ENCODE results near the gene FBXW8.
A peak's percentile ranks its signal among the peaks of the same experiment; 100 is the strongest.

FBXW8 gene

DNA sequence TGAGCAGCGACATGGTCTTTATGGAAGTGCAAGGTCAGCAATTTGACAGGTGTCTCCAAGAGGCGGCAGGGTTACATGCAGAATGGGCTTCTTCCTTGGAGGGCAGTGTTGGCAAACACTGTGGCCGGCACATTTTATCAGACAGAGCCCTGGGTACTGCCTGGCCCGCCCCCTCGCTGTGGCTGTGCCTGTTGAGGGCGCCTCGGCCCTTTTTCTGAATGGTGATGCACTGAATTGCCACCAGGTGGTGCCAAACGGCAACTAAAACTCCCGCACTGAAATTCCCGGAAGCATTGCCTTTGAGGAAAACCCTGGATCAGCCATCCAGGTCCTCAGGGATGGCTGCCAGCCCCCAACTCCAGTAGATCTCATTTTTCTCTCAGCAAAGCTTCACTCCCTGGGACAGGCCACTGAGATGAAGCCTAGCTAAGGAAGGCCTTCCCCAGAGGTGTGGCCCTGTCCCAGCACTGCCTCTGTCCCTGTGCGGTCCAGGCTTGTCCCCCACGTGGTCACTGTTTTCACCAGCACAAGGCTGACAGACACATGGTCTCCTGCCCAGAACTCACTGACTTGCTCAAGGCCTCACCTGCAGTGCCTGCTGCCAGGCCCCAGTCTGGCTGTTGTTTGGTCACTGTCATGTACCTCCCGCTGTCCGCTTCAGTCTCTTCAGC is 114.9 kb downstream of the FBXW8 start:
- TF ChIP-seq, protein P1, sequence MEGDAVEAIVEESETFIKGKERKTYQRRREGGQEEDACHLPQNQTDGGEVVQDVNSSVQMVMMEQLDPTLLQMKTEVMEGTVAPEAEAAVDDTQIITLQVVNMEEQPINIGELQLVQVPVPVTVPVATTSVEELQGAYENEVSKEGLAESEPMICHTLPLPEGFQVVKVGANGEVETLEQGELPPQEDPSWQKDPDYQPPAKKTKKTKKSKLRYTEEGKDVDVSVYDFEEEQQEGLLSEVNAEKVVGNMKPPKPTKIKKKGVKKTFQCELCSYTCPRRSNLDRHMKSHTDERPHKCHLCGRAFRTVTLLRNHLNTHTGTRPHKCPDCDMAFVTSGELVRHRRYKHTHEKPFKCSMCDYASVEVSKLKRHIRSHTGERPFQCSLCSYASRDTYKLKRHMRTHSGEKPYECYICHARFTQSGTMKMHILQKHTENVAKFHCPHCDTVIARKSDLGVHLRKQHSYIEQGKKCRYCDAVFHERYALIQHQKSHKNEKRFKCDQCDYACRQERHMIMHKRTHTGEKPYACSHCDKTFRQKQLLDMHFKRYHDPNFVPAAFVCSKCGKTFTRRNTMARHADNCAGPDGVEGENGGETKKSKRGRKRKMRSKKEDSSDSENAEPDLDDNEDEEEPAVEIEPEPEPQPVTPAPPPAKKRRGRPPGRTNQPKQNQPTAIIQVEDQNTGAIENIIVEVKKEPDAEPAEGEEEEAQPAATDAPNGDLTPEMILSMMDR (IDR thresholded peaks at IDR 0.05; ENCODE audit: low read depth, low read length, missing control alignments), result peak; percentile 80
- no peak for DNase-seq (ENCODE audit: low read depth)
- no peak overlapping the region for H3K4me3 ChIP-seq (ENCODE audit: low read depth, low read length)

DNA sequence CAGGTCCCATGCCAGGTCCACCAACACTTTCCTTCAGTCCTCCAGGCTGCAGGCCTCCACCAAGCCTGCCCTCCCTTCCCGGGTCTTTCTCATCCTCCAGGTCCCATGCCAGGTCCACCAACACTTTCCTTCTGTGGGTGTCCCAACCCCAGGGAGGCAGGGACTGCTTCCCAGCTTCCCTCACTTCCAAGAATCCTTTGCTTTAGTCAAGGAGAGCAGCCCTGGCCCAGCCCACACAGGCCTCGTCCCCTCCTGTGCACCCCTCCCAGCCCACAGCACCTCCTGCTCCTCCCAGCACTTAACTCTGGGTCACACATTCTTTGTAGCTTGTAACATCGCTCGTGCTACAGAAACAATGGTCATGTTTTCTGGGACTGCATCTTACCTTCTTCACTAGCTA is 115.6 kb downstream of the FBXW8 start:
- no peak overlapping the region for H3K4me3 ChIP-seq (ENCODE audit: low read depth, low read length)
- no peak for DNase-seq (ENCODE audit: low read depth)
- TF ChIP-seq, protein P1 (IDR thresholded peaks at IDR 0.05; ENCODE audit: low read depth, low read length, missing control alignments), result no peak

DNA sequence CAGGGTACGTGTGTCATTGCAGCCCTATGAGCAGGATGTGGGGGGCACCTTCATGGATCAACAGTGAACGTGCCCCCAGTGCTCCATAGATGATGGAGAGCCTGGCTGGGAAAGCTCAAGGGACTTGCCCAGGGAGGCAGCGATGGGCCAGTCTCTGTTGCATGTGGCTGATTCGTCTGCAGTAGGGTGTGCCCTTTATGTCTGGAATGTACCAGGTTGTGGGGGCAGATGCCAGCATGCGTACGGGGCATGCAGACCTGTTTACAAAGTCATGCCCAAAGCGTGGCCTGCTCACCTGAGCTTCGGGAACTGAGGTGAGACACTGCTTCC is 116.1 kb downstream of the FBXW8 start:
- DNase-seq (ENCODE audit: low read depth), result no peak
- H3K4me3 ChIP-seq (ENCODE audit: low read depth, low read length), result no peak overlapping the region
- TF ChIP-seq, protein P1 (IDR thresholded peaks at IDR 0.05; ENCODE audit: low read depth, low read length, missing control alignments), result no peak

DNA sequence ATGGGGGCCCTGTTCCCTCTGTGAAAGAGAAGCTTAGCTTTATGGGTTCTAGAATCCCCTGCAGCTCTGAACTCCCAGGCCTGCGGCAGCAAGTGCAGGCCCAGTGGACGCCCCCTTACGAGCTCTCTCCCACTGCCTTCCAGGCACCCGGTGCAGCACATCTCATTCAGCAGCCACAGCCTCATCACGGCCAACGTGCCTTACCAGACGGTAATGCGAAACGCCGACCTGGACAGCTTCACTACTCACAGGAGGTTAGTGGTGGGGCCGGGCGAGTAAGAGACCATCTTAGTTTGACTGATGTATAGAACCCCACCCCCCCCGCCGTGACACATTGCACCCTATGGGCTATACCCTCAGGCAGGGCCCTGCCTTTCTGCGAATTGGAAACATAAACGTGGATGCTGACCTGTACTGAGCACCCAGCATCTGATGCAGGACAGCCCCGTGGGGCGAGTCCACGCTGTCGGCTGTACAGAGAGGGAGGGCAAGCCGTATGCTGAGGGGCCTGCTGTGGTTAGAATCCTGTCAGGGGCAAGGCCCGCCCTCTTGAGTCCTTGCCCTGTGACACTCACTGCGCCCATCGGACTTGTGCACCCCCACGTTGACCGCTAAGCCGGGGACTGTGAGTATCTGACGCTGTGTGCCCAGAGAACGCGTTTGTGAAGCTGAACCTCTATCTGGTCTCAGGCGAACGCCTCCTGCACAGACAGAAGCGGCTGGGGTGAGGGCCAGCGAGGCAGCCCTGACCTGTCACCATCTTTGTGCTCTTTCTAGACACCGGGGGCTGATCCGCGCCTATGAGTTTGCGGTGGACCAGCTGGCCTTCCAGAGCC is 116.7 kb downstream of the FBXW8 start:
- no peak overlapping the region for H3K4me3 ChIP-seq (ENCODE audit: low read depth, low read length)
- no peak for DNase-seq (ENCODE audit: low read depth)
- TF ChIP-seq, protein P1 (IDR thresholded peaks at IDR 0.05; ENCODE audit: low read depth, low read length, missing control alignments), result no peak

DNA sequence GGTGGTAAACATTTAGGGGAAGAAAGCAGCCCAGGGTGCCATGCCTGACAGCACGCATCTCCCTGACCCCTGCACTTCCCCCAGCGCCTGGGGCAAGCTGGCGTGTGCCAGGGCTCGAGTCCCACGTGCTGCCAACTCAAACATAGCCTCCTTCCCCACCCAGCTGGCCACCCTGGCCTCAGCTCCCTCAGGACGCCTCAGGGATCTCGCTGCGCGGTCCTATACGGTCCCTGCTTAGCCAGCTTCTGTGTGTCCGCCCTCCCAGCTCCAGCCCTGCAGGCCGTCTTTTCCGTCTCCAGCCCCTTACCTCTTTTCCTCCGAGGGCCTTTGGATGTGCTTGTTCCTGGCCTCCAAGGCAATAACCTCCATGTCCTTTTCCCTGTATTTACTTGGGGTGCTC is 117.5 kb downstream of the FBXW8 start:
- no peak for DNase-seq (ENCODE audit: low read depth)
- TF ChIP-seq, protein P1 (IDR thresholded peaks at IDR 0.05; ENCODE audit: low read depth, low read length, missing control alignments), result no peak
- no peak overlapping the region for H3K4me3 ChIP-seq (ENCODE audit: low read depth, low read length)

DNA sequence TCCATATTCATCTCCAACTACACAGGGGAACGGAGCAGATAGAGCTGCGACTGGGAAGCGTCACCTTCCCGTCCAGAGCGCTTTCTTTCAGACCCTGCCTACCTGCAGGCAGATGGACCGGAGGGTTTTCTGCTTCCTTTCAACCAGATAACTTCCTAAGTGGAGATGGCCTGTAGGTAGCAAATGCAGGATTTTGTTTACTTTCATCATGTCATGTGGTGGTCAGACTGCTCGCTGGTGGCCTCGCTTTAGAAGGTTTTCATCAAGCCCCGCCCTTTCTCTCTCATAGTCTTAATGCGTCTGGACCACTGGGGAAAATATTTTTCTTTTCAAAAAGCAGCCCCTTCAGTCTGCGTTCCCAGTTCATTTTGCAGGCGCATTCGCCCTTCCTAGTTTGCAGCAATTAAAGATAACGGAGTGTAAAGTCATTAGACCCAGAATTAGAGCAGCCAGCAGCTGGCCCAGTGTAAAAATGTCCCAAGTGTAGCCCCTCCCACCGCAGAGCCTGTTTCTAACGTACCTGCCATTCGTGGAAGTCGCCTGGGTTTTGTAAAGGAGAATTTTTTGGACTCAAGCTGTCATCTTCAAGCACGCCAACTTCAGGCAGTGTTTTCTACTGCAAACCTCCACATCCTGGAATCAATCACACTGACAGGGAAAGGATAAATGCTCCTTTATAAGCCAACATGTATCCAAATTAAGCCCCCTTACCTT is 119.6 kb downstream of the FBXW8 start:
- TF ChIP-seq, protein P1 (IDR thresholded peaks at IDR 0.05; ENCODE audit: low read depth, low read length, missing control alignments), result no peak
- no peak for DNase-seq (ENCODE audit: low read depth)
- H3K4me3 ChIP-seq (ENCODE audit: low read depth, low read length), result no peak overlapping the region

All from GM12864 (cell line).